ENCODE measurements around the gene PIGU. TPM values are rescaled to one million over a fixed set of nuclear protein-coding genes. Genes with fewer than 3 reads are reported as not detected.

Gene PIGU
- total RNA-seq, 1 experiment from 2014 or later: 32.8 TPM

- Histone ChIP-seq H3K79me1 (ENCODE audit: insufficient read depth, low read depth, low read length, poor library complexity, severe bottlenecking) (no peaks in the 10 kb centered on the region), H3K27ac (ENCODE audit: insufficient read length, low read depth, low read length) (no peak overlapping the region), H2BK12ac (ENCODE audit: insufficient read length, low read depth, low read length) (no peak overlapping the region), H2BK20ac (ENCODE audit: low read depth, low read length, poor library complexity, severe bottlenecking) (no peak overlapping the region), H3K4me2 (ENCODE audit: insufficient read depth, insufficient read length, low read length) (no peak overlapping the region), H4K8ac (replicated peaks; ENCODE audit: insufficient read length, low read depth, low read length) (no peak overlapping the region), H3K9ac (ENCODE audit: extremely low read depth, insufficient read length, low read length) (no peak overlapping the region), H3K79me2 (ENCODE audit: insufficient read depth, low read length) (no peaks in the 10 kb centered on the region), H3K4ac (ENCODE audit: low read depth, low read length) (no peak overlapping the region), H2BK120ac (ENCODE audit: low read depth, low read length, poor library complexity, severe bottlenecking) (no peak overlapping the region), H3K4me1 (ENCODE audit: insufficient read depth, low read length) (no peaks in the 10 kb centered on the region), H2BK15ac (ENCODE audit: low read depth, low read length) (no peak overlapping the region), H2BK5ac (ENCODE audit: insufficient read length, low read length) (no peak overlapping the region), H3K23me2 (ENCODE audit: insufficient read length, low read depth, low read length, poor library complexity, severe bottlenecking) (no peaks in the 10 kb centered on the region), H3K27me3 (ENCODE audit: insufficient read depth, low read length) (no peaks in the 10 kb centered on the region), H3K9me3 (ENCODE audit: control insufficient read depth, low read depth, low read length) (no peaks in the 10 kb centered on the region), H3K14ac (ENCODE audit: insufficient read depth, low read length) (no peak overlapping the region), H3T11ph (ENCODE audit: low read length) (no peak overlapping the region), H3K56ac (ENCODE audit: insufficient read length, low read depth, low read length) (no peak overlapping the region), H4K20me1 (ENCODE audit: control insufficient read depth, insufficient read depth, insufficient read length) (no peaks in the 10 kb centered on the region), H3K18ac (ENCODE audit: insufficient read length, low read depth, low read length) (no peak overlapping the region), H4K91ac (ENCODE audit: insufficient read length, low read depth, low read length) (no peak overlapping the region), H4K5ac (ENCODE audit: insufficient read length, low read depth, low read length) (no peak overlapping the region), H2AFZ (ENCODE audit: low read length) (no peak overlapping the region), H2AK5ac (ENCODE audit: insufficient read length, low read length) (no peak overlapping the region), H3K23ac (ENCODE audit: insufficient read length, low read depth, low read length) (no peak overlapping the region)
- Mint-ChIP-seq H3K36me3 (ENCODE audit: insufficient read depth in 1 of 3, low read depth in 3 of 3) (peaks cover 0 to 19% (median 17%) of the 10 kb centered on the region in 3 experiments; a peak in 5 of 7 replicates), H3K4me1 (peaks cover 0 to 5% of the 10 kb centered on the region in 2 experiments; a peak in 2 of 4 replicates), H3K9me3 (no peaks in the 10 kb centered on the region), H3K4me3 (no peak overlapping the region), H3K27me3 (ENCODE audit: low read depth) (no peaks in the 10 kb centered on the region), H3K27ac (no peak overlapping the region)
- DNase-seq: no peak
- WGBS (ENCODE audit: extremely low coverage, insufficient read length, low lambda C conversion rate): no CpG with 5 or more reads among the region's 2 CpGs
- TF ChIP-seq CTCF (conservative IDR thresholded peaks at IDR 0.05): no peak
These were observed 49.9 kb downstream of the PIGU start for GRCh38 chr20:34626992-34627391.
